Activated T-helper 1 cell treated with Interleukin-2 at 50 U/mL for 16 hours (primary cell): ENCODE results near the gene ROS1.

Experiments
- DNase-seq: peaks from one replicate; pipeline ENCODE4 v3.0.0-alpha.2; 2020; ENCODE audit warnings: low read depth

Gene ROS1

DNA sequence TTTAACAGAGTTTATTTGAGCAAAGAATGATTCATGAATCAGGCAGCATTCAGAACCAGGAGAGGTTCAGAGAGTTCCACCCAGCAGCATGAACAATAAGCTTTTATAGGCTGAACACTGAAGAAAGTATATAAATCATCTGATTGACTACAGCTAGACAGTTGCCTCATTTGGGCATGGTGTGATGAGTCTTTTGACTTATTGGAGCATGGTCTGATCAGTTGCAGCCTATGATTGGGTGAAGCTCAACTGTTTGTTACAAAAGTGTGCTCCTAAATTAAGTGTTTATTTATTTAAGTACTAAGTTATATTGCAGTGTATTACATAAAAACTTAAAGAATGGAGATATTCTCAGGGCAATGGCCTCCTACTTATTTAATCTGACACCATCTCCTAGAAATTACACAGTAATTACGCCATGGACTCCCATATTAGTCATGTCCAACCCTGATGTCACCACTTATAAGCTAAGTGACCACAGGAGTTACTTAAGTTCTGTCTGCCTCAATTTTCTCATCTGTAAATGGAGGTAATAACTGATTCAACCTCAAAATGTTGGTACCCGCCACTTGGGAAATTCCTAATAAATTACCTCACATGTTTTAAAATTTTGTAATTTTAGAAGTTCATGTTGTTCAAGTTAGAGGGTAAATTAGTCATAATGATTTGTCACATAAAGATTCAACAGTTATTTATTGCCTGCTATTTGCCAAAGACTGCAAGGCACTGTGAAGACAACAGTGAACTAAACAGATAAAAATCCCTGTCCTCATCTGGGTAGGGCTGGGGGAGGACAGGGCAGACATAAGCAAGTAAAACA is 15.2 kb upstream of the ROS1 start:
- DNase-seq, result no peak

GRCh38 chr6:117432273-117432672 is 6.5 kb upstream of the ROS1 start:
- DNase-seq, result no peak

DNA sequence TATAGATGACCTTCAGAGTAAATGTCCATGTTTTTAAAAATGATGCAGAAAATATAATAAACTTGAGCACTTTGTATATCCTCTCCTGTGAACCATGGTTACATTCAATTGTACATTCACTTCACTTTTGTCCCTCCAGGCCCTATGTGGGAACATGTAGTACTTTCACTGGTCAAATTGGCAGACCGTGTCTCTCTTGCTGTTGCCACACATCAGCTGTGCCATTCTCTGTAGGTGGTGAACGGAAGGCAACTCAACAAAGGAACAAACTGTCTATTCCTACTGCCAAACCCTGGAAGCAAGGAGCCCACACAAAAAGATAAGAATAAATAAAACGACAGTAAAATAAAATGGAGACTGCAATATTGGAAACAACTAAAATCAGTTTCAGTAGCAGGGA is 2.0 kb downstream of the ROS1 start:
- no peak for DNase-seq

GRCh38 chr6:117418320-117418719 is 7.4 kb downstream of the ROS1 start:
- DNase-seq, result no peak

DNA sequence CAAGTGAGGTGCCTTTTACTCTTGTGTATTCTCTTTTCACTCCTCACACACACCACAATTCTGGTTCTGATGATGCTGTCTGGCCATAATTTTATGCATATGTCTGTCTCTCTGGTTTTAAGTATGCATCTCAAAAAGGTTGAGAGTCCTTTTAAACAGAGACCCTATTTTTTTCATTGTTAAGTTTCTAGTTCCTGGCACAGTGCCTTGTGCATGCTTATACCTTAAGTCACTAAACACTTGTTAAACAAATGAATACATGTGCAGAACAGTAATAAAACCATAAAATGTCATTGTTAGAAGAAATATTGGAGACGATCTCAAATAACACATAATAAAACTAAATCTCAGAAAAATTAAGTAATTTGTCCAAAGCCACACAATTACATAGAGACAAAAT is 7.9 kb downstream of the ROS1 start:
- DNase-seq, result no peak

GRCh38 chr6:117414770-117415169 is 11.0 kb downstream of the ROS1 start:
- DNase-seq, result no peak

DNA sequence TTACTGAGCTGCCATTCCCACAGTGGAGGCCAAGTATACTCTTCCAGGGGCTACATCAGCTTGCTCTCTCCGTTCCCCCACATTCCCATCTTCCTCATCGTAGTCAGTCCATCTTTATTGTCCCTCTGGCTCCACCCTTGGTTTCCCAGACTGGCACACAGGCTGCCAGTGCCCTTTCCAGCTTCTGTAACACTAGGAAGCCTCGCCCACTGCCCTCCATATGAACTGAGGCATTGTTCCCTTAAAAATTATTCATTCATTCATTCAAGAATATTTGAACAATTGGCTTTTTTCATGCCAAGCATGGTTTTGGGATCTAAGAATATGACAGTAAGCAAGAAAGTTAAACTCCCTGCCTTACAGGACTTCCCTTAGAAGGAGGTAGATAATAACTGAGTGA is 14.3 kb downstream of the ROS1 start:
- no peak for DNase-seq

- DNase-seq, result no peak
These were observed 15.9 kb downstream of the ROS1 start for GRCh38 chr6:117409863-117410262.

DNA sequence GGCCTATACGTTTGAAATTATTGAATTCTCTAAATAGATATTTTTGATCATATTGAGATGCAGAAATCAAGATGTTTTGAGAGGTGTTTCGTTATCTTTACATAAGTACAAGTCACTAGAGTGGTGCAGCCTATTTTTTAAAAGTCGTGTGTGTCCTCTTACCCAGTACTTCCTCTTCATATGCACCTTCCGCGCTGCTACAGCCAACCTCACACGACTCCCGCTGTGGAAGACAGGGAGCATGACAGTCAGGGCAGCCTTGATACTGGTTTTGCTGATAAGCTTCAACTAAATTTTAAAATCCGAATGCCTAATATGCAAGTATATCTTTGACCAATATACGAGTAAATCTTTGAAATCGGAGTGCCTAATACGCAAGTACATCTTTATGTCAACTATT is 16.3 kb downstream of the ROS1 start:
- DNase-seq, result no peak

DNA sequence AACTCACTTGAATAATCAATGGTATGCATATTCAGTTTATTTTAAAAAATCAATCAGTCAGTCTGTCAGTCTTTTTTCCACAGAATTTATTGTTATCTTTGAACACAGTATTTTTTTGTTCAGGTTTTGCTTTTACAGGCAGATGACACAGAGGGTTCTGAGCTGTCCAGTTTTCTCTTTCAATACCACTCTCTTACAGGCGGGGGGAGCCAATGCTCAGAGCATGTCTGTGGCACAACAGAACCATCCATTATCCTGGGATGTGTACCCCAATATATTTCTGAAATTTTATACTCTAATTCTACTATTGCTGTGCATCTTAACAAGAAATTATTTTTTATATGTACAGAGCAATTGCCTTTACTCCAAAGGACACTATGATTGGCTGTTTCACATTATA is 21.2 kb downstream of the ROS1 start:
- DNase-seq, result no peak

DNA sequence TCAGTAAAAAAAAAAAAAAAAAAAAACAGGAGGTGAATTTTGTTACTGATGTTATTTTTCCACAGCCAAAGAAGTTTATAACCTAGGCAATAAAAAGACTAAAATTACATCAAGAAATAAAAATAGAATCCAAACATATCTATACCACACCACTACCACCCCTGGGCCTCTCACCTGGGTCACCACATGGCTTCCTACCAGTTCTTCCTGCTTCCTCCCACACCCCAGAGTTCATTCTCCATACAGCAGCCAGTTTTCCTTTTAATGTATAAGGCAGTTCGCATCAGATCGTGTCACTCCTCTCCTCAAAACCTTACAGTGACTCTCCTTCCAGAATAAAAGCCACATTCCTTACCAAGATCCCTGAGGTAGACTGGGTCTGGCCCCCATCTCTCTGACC is 23.9 kb downstream of the ROS1 start:
- no peak for DNase-seq

DNA sequence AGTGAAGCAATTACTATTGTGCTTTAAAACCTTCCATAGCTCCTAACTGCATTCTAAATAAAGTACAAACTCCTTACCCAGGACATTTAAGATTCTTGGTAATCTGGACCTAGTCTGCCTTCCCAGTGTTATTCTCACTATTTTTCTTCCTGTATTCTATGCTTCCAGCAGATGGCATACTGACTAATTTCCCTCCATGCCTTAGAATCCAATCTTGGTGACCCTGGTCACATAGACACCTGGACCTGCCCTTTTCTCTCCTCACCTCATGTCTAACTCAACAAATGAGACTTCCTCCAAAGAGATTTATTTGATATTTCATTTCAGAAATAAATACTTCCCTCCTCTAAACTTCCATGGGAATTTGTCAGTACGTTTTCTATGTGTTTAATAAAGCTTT is 25.8 kb downstream of the ROS1 start:
- DNase-seq, result no peak

DNA sequence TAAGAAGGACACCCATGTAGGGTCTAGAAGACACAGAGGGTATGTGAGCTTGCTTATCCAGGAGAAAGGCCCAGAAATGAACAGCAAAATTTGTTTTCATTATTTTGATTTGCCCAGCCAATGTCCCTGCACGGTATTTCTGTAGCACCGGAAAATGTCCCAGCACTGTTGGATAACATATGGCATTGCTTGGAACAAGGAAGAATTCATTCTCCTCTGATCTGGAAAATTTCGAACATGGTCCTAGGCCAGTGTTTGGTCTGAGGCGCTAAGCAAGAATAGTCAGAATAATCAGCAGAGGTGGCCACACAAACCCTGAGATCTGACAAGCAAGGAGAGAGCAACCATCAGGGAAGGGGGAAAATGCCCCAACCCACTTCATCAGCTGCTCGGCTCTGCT is 26.6 kb downstream of the ROS1 start:
- DNase-seq, result no peak

- no peak for DNase-seq
These were observed 28.1 kb downstream of the ROS1 start for GRCh38 chr6:117397536-117398227.

DNA sequence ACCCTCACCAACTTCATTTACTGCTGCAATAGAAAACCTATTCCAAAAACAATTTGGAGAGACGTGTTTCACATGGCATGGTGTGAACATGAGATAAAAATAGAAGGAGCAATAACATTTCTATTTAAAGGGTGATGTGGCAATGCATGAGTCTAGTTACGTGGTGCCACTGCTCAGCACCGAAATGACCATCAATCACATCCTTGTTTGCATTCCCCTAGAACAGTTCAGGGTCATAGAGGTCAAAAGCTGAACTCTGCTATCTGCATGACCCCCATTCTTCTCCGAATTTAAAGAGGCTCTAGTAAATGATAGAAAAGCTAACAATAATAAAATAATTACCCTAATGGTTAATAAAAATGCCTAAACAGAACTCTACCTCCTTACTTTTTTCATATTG is 29.5 kb downstream of the ROS1 start:
- DNase-seq, result no peak

GRCh38 chr6:117395164-117395563 is 30.6 kb downstream of the ROS1 start:
- DNase-seq, result no peak

DNA sequence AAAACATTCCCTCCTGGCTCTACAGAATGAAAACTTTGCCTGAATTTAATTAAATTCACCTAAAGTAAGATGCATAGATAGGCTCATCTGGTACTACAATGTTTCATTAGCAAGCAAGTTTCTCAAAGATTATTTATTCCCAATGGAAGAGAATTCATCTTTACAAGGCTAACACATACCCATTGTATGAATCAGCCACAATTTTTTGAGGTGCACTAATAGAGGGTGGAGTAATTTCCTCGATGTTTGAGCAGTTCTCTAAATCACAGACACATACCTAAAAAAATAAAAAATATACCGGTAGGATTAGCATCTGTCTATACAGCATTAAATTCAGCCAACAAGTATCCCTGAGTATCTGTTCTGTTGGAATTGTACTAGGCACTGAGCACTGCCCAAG is 32.7 kb downstream of the ROS1 start:
- no peak for DNase-seq

GRCh38 chr6:117391874-117392583 is 33.7 kb downstream of the ROS1 start:
- DNase-seq, result no peak

DNA sequence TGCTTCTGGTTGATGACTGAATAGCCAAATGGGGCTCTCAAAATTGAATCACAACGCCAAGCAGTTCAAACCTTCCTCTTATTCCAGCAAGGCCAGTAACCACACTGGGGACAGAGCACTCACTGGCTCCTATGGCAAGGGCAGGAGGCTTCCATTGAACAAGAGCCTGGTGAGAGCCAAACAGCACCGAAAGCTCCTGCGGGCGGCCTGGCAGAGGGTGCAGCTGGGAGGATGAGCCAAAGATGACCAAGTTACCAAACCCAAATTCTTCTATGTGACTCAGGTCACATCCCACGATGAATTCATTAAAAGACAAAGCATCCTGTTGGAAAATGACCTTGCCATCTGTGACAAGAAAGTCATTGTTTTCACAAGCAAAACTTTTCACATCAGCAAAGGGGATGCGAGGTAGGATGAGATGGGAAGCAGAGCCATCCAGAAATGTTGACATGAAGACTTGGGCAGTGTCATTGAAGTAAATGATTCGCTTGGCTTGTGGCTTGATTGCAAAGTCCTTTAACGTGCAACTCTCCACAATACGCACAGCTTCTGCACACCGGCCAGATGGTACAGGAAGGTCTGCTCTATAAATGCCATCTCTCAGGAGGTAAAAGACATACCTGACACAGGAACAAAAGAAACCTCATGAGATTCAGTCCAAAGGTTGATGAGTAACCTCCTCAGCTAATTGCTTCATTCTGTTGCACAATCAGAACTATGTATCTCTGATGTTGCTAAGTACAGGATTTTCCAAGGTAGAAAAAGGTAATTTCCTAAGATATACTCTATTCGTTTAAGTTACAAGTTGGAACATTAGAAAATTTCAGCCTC is 36.3 kb downstream of the ROS1 start:
- no peak for DNase-seq

DNA sequence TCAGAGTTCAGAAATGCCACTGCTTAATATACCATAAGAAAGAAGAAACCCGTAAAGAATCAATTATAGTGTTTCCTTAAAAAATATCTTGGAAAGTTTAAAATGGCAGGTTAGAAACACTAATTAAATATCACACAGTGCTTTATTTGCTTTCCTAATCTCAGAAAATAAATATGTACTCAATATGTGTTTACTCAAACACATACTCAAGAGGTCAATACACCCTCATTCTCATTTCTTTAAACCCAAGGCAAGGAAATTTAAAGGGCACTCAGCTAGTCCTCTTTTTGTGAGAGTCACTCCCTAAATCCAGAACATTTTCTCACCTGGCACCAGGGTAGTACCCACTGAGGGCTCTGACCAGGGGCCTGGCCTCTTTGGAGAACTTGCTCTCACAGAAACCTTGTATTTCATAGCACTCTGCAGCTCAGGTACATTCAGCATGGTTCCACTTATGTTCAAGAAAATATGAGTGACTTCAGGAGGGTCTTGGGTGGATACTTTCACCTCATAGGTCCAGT is 38.2 kb downstream of the ROS1 start:
- no peak for DNase-seq

DNA sequence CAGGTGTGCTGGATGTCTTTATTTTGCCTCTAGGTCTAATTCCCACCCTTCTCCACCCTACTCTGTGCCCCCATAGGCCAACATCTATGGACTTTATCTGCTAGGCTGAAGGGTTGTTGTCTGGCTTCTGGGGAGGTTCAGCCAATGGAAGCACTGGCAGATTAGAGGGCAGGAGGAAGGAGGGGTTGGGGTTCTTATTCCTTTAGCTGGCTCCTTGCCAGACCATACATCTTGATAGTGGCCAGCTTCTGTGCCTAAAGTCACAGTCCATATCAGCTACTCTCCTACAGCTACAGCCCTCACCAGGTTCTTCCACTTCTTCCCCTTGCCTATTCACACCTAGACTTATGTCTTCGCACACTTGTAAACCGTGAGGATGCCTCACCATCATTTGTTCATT is 41.1 kb downstream of the ROS1 start:
- no peak for DNase-seq

DNA sequence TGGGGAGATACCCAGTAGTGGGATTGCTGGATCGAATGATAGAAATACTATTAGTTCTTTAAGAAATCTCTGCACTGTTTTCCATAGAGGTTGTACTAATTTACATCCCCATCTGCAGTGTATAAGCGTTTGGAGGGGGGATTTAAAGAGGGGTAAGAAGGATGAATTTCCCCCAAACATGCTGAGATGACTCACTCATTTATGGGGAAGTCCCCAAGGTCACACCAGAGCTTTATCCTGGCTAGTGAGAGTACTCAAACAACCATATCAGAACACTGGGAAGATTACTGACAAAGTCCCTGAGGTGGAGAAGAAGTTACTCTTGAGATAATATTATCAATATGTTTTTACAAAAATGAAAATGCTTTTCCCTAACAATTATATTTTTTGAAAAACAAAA is 44.0 kb downstream of the ROS1 start:
- no peak for DNase-seq
